Stimulated activated CD4-positive, alpha-beta T cell treated with anti-CD3 and anti-CD28 coated beads, Interleukin-1b, Interleukin-23, amount 100 ng/mL, for 24 hours (primary cell): ENCODE data around the gene PAQR5.
"Not testable (repeated sequence)": the region's sequence is repeated elsewhere in the genome, so short reads cannot be mapped to it uniquely, and the experiment has no call there.

Experiments
- DNase-seq, 4 experiments: peaks; one replicate each; pipeline ENCODE4 v3.0.0-alpha.2; 2020; ENCODE audit warnings: low read depth in 4 of 4, low spot score in 1 of 4

The PAQR5 gene

GRCh38 chr15:69298697-69299441, at the start of gene PAQR5:
Gene PAQR5 (plus strand): TSS chr15:69298912. CDS start chr15:69360081, 61,169 bp downstream.
- DNase-seq: peak in 1 of 4 experiments; percentile 11

- DNase-seq: no peak
These were observed 45.6 kb upstream of the PAQR5 start for GRCh38 chr15:69253156-69253555.

GRCh38 chr15:69265347-69265955, 33.3 kb upstream of the PAQR5 start:
- no peak for DNase-seq

- no peak for DNase-seq
These were observed 27.5 kb upstream of the PAQR5 start for GRCh38 chr15:69271217-69271616.

GRCh38 chr15:69272139-69272538, 26.6 kb upstream of the PAQR5 start:
- no peak for DNase-seq

- no peak for DNase-seq
These were observed 25.8 kb upstream of the PAQR5 start for GRCh38 chr15:69272891-69273290.

GRCh38 chr15:69275074-69275670, 23.5 kb upstream of the PAQR5 start:
- no peak for DNase-seq

GRCh38 chr15:69275933-69276560, 22.7 kb upstream of the PAQR5 start:
- DNase-seq: no peak

- DNase-seq: no peak
These were observed 21.4 kb upstream of the PAQR5 start for GRCh38 chr15:69277316-69277715.

- DNase-seq: no peak
These were observed 19.1 kb upstream of the PAQR5 start for GRCh38 chr15:69279636-69280035.

GRCh38 chr15:69280783-69281182, 17.9 kb upstream of the PAQR5 start:
- DNase-seq: no peak

GRCh38 chr15:69282104-69282743, 16.5 kb upstream of the PAQR5 start:
- no peak for DNase-seq

- no peak for DNase-seq
These were observed 12.9 kb upstream of the PAQR5 start for GRCh38 chr15:69285834-69286233.

GRCh38 chr15:69288011-69288410, 10.7 kb upstream of the PAQR5 start:
- DNase-seq: no peak

GRCh38 chr15:69288531-69289341, 10.0 kb upstream of the PAQR5 start:
- no peak for DNase-seq

- no peak for DNase-seq
These were observed 9.2 kb upstream of the PAQR5 start for GRCh38 chr15:69289342-69290146.

GRCh38 chr15:69290346-69291164, 8.2 kb upstream of the PAQR5 start:
- DNase-seq: no peak

GRCh38 chr15:69291651-69292050, 7.1 kb upstream of the PAQR5 start:
- DNase-seq: not testable (repeated sequence)
